Astrocyte of the spinal cord (primary cell): ENCODE data around the gene ANKRD35.
A peak's percentile ranks its signal among the peaks of the same experiment; 100 is the strongest.
"Not testable (repeated sequence)": the region's sequence is repeated elsewhere in the genome, so short reads cannot be mapped to it uniquely, and the experiment has no call there.

Experiments
- DNase-seq: peaks from one replicate; pipeline ENCODE4 v3.0.0; 2011; ENCODE audit warnings: low read depth, low spot score
- H3K4me3 ChIP-seq: 2 replicates; pipeline ENCODE4 v1.5.1; 2011; ENCODE audit warnings: low read depth, mild to moderate bottlenecking, low read length, moderate library complexity
- in situ Hi-C: cut with HindIII; loops from 2 replicates; pipeline ENCODE4 v1.10.0; 2017; ENCODE audit warnings: low sequenced_read_pairs
- TF ChIP-seq, protein P1 (sequence below): IDR thresholded peaks from 2 replicates; pipeline ENCODE4 v1.5.1; 2012; ENCODE audit warnings: low read depth, mild to moderate bottlenecking, low read length, inconsistent platforms

ANKRD35 gene

DNA sequence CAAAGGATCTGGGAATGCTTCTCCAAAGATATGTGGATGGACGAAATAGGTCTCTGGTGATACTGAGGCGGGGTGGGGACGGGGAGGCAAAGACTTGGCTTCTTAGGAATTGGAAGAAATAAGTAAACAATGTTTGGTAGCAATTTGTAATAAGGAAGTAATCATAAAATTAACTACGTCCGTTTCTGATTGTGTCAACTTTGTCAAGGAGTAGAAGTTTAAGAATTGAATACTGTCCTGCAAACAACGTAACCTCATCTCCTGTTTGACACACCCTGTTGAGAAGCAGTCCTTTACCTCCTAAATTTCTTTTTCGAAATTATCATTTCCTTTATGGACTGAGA, 61.2 kb downstream of the ANKRD35 start:
- H3K4me3 ChIP-seq, result peak overlapping the region; percentile 87
- TF ChIP-seq, protein P1, sequence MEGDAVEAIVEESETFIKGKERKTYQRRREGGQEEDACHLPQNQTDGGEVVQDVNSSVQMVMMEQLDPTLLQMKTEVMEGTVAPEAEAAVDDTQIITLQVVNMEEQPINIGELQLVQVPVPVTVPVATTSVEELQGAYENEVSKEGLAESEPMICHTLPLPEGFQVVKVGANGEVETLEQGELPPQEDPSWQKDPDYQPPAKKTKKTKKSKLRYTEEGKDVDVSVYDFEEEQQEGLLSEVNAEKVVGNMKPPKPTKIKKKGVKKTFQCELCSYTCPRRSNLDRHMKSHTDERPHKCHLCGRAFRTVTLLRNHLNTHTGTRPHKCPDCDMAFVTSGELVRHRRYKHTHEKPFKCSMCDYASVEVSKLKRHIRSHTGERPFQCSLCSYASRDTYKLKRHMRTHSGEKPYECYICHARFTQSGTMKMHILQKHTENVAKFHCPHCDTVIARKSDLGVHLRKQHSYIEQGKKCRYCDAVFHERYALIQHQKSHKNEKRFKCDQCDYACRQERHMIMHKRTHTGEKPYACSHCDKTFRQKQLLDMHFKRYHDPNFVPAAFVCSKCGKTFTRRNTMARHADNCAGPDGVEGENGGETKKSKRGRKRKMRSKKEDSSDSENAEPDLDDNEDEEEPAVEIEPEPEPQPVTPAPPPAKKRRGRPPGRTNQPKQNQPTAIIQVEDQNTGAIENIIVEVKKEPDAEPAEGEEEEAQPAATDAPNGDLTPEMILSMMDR, result no peak
- in situ Hi-C loops, result no loop called here
- peak; percentile 11 for DNase-seq

DNA sequence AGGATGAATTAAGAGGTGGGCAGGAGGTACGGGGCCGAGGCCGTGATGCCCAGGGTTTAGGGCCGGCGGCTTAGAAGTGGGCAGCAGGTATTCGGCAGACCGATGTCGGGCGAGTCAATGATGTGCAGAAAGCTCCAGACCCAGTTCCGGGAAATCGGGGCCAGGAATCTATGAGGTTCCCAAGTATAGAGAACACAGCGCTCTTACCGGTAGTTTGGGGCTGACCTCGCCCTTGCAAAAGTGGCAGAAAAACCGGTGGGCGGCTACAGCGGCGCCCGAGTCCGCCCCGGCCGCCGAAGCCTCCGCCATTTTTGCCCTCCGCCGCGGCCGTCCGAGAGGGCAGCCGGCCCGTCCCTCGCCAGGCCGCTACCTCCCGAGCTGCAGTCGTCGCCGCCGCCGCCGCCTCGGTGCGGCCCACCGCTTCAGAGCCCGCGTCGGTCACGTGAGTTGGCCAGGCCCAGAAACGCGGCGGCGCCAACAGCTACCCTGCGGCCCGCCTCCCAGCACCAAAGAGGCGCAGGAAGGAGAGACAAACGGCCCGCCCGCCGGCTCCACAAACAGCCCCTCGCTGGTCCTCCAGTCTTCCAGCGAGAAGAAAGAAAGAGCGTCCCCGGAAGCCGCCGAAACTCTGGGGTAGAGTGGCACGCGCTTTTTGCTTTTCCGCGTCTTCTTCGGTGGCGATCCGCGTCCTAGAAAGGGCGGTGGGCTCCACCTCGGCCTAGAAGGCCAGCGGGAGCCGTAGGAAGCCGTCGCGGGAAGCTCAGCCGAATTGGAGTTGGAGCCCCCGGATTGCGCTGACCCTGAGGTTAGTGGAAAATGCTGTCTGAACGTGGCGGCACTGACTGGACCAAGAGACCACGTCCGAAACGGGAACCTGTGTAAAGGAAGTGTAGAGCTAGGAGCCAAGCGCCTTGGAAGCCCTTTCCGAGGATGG, 61.8 kb downstream of the ANKRD35 start, which contains the start of the genes POLR3C and RNF115:
Gene POLR3C (plus strand): TSS at position 636 of the 934 bp plus-strand sequence. CDS start 1,577 bp downstream, outside the sequence.
Gene RNF115 (minus strand): TSS at position 531 of the 934 bp plus-strand sequence. CDS start 222 bp downstream, at position 309.
- in situ Hi-C loops, result no loop called here
- peak; percentile 93 for DNase-seq
- peak within 1 kb of the TSS; percentile 87 for H3K4me3 ChIP-seq
- TF ChIP-seq, protein P1, result no peak

DNA sequence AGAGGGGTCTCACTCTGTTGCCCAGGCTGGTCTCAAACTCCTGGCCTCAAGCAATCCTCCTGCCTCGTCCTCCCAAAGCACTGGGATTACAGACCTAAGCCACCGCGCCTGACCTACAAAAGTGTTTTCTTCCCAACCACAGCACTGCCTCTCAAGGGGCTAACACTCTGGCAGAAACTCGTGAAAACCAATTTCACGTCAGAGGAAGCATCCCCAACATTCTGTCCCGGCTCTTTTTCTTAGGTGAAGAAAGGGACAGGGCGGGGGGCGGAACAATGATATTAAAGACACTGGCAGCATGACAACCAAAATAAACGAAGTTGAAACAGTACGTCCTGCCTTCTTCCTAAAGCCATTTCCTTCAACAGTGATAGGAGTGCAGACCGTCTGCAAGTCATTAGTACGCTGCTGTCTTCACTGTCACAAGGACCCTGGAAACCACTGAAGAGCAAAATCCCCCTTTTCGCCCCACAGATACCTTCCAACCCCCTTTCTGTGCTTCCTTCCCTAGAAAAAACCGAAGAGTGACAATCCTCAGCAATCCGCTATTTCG, 62.8 kb downstream of the ANKRD35 start:
- in situ Hi-C loops, DNase-seq: not testable (repeated sequence)
- peak overlapping the region; percentile 20 for H3K4me3 ChIP-seq

DNA sequence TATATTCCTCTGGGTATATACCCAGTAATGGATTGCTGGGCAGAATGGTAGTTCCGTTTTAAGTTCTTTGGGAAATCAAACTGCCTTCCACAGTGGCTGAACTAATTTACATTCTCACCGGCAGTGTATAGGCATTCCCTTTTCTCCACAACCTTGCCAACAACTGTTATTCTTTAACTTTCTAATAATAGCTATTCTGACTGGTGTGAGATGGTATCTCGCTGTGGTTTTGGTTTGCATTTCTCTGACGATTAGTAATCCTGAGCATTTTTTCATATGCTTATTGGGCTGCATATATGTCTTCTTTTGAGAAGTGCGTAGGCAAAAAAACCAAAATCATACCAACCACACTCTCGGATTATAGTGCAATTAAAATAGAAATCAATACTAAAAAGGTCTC, 67.6 kb downstream of the ANKRD35 start:
- DNase-seq, result peak; percentile 79
- in situ Hi-C loops, H3K4me3 ChIP-seq: not testable (repeated sequence)
